Fibroblast of lung (primary cell): ENCODE data around the gene HIPK2. TPM values are rescaled to one million over a fixed set of nuclear protein-coding genes. Genes with fewer than 3 reads are reported as not detected.

ENCODE experiments used
- DNase-seq, 2 donors: peaks; one replicate each; pipeline versions ENCODE4 v3.0.0 to v3.0.0-alpha.2; 2010; ENCODE audit warnings: low read depth in 2 of 2
- H2AFZ ChIP-seq: 2 replicates; pipeline ENCODE4 v1.5.1; 2012; ENCODE audit warnings: low read length, control low read depth, inconsistent platforms
- H3K27ac ChIP-seq: 2 replicates; pipeline ENCODE4 v1.5.1; 2011; ENCODE audit warnings: low read length, control low read depth; ENCODE audit not compliant: insufficient read depth
- H3K27me3 ChIP-seq: 2 replicates; pipeline ENCODE4 v1.5.1; 2011; ENCODE audit warnings: mild to moderate bottlenecking, low read length; ENCODE audit not compliant: control insufficient read depth, insufficient read depth
- H3K36me3 ChIP-seq: 2 replicates; pipeline ENCODE4 v1.5.1; 2011; ENCODE audit warnings: low read length; ENCODE audit not compliant: control insufficient read depth, insufficient read depth
- H3K4me1 ChIP-seq: 2 replicates; pipeline ENCODE4 v1.5.1; 2011; ENCODE audit warnings: low read length; ENCODE audit not compliant: control insufficient read depth, insufficient read depth; ENCODE audit errors: extremely low read depth
- H3K4me2 ChIP-seq: 2 replicates; pipeline ENCODE4 v1.5.1; 2011; ENCODE audit warnings: low read length, control low read depth; ENCODE audit not compliant: insufficient read depth; ENCODE audit errors: extremely low read depth
- H3K4me3 ChIP-seq, 4 experiments: fragments of 200-600 bp in 1 of 4; sonication (generic) in 1 of 4; replicated peaks in 1 of 4; 2 replicates each; pipeline ENCODE4 v1.5.1; 2011 to 2016; ENCODE audit warnings: low read length in 4 of 4, low read depth in 3 of 4, mild to moderate bottlenecking in 3 of 4, control low read depth in 2 of 4, inconsistent platforms in 1 of 4, mixed read lengths in 1 of 4; ENCODE audit not compliant: insufficient read depth in 1 of 4; ENCODE audit errors: control extremely low read depth in 1 of 4
- H3K79me2 ChIP-seq: 2 replicates; pipeline ENCODE4 v1.5.1; 2012; ENCODE audit warnings: mild to moderate bottlenecking, low read length, inconsistent platforms; ENCODE audit not compliant: control insufficient read depth, insufficient read depth
- H3K9ac ChIP-seq: 2 replicates; pipeline ENCODE4 v1.5.1; 2011; ENCODE audit warnings: mild to moderate bottlenecking, low read length, control low read depth; ENCODE audit not compliant: insufficient read depth
- H3K9me3 ChIP-seq: 2 replicates; pipeline ENCODE4 v1.5.1; 2012; ENCODE audit warnings: low read depth, low read length; ENCODE audit not compliant: control insufficient read depth, insufficient read depth
- H4K20me1 ChIP-seq: 2 replicates; pipeline ENCODE4 v1.5.1; 2011; ENCODE audit warnings: low read length; ENCODE audit not compliant: control insufficient read depth, insufficient read depth; ENCODE audit errors: extremely low read depth
- EZH2 ChIP-seq: IDR thresholded peaks from 2 replicates; pipeline ENCODE4 v1.5.1; 2012; ENCODE audit warnings: low read length, control low read depth, mild to moderate bottlenecking; ENCODE audit errors: missing control alignments
- polyA plus RNA-seq, 2 donors: library from polyadenylated mRNA; depleted of rRNA in 1 of 2; stranded (reverse) in 1 of 2; unstranded in 1 of 2; fragments of >200 nt; gene quantifications; 2 replicates each; pipeline ENCODE4 v1.2.1, GENCODE V29; 2011 to 2012; ENCODE audit warnings: missing spikeins in 1 of 2
- total RNA-seq: library from RNA; depleted of rRNA; stranded (reverse); fragments of >200 nt; gene quantifications from 2 replicates; pipeline ENCODE4 v1.2.1, GENCODE V29; 2014
- TF ChIP-seq, protein P1 (sequence below), 2 donors: IDR thresholded peaks in 1 of 2; conservative IDR thresholded peaks in 1 of 2; 1 replicate in 1 of 2; 2 replicates in 1 of 2; pipeline ENCODE4 v1.5.1; 2011 to 2012; ENCODE audit warnings: low read length in 2 of 2, control low read depth in 1 of 2, inconsistent platforms in 1 of 2, low read depth in 1 of 2, mild to moderate bottlenecking in 1 of 2

The HIPK2 gene
- total and polyA plus RNA-seq, 2 donors (not counting 1 experiment from before 2014, with no cell fraction given): 10.1 to 11.1 TPM

- peaks cover 5% of the 10 kb centered on the region for H3K4me1 ChIP-seq
- H3K4me2 ChIP-seq: no peak overlapping the region
- no peak overlapping the region for H3K9ac ChIP-seq
- no peak overlapping the region for H2AFZ ChIP-seq
- H3K27ac ChIP-seq: no peak overlapping the region
- no peaks in the 10 kb centered on the region for H3K36me3 ChIP-seq
- DNase-seq: no peak
- TF ChIP-seq, protein P1, sequence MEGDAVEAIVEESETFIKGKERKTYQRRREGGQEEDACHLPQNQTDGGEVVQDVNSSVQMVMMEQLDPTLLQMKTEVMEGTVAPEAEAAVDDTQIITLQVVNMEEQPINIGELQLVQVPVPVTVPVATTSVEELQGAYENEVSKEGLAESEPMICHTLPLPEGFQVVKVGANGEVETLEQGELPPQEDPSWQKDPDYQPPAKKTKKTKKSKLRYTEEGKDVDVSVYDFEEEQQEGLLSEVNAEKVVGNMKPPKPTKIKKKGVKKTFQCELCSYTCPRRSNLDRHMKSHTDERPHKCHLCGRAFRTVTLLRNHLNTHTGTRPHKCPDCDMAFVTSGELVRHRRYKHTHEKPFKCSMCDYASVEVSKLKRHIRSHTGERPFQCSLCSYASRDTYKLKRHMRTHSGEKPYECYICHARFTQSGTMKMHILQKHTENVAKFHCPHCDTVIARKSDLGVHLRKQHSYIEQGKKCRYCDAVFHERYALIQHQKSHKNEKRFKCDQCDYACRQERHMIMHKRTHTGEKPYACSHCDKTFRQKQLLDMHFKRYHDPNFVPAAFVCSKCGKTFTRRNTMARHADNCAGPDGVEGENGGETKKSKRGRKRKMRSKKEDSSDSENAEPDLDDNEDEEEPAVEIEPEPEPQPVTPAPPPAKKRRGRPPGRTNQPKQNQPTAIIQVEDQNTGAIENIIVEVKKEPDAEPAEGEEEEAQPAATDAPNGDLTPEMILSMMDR (conservative IDR thresholded peaks at IDR 0.05 in 1 of 2, IDR thresholded peaks at IDR 0.05 in 1 of 2; ENCODE audit: low read depth in 1 of 2, low read length in 2 of 2): no peak
- TF ChIP-seq EZH2: no peak
- no peak overlapping the region for H3K4me3 ChIP-seq
- H3K27me3 ChIP-seq: no peaks in the 10 kb centered on the region
- peaks cover 20% of the 10 kb centered on the region for H3K79me2 ChIP-seq
- no peaks in the 10 kb centered on the region for H4K20me1 ChIP-seq
- H3K9me3 ChIP-seq: no peaks in the 10 kb centered on the region
These were observed 83.5 kb downstream of the HIPK2 start for GRCh38 chr7:139694389-139694676.

GRCh38 chr7:139693651-139694388, 84.0 kb downstream of the HIPK2 start:
- Histone ChIP-seq H3K4me3 (no peak overlapping the region), H3K9ac (no peak overlapping the region), H3K27me3 (no peaks in the 10 kb centered on the region), H2AFZ (no peak overlapping the region), H4K20me1 (no peaks in the 10 kb centered on the region), H3K36me3 (no peaks in the 10 kb centered on the region), H3K4me1 (peaks cover 5% of the 10 kb centered on the region), H3K9me3 (no peaks in the 10 kb centered on the region), H3K79me2 (peaks cover 17% of the 10 kb centered on the region), H3K4me2 (no peak overlapping the region), H3K27ac (no peak overlapping the region)
- no peak for TF ChIP-seq EZH2
- TF ChIP-seq, protein P1 (conservative IDR thresholded peaks at IDR 0.05 in 1 of 2, IDR thresholded peaks at IDR 0.05 in 1 of 2; ENCODE audit: low read depth in 1 of 2, low read length in 2 of 2): no peak
- peak; percentile 40 to 50 for DNase-seq

DNA sequence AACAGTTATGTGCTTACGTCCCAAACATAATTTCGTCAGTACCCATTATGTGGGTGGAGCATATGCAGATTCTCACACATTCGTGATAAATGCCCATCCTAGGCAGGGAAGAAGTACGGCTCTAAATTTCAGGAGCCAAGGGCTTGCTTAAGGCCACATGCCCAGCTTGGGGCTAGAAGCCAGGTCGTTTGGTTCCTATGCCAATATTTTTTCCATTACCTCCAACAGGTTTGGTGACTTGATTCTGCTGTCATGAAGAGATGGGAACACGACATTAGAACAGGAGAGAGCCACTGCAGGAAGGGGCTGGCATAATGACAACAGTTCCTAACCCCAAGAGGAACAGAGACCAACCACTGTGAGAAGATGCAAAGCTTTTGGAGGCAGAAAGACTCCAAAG, 85.1 kb downstream of the HIPK2 start:
- Histone ChIP-seq H3K79me2 (peaks cover 17% of the 10 kb centered on the region), H3K4me1 (peaks cover 5% of the 10 kb centered on the region), H3K27ac (no peak overlapping the region), H3K4me3 (no peak overlapping the region), H3K9me3 (no peaks in the 10 kb centered on the region), H2AFZ (no peak overlapping the region), H4K20me1 (no peaks in the 10 kb centered on the region), H3K27me3 (no peaks in the 10 kb centered on the region), H3K36me3 (no peaks in the 10 kb centered on the region), H3K9ac (no peak overlapping the region), H3K4me2 (no peak overlapping the region)
- DNase-seq: no peak
- TF ChIP-seq EZH2: no peak
- TF ChIP-seq, protein P1 (conservative IDR thresholded peaks at IDR 0.05 in 1 of 2, IDR thresholded peaks at IDR 0.05 in 1 of 2; ENCODE audit: low read depth in 1 of 2, low read length in 2 of 2): no peak
